Mesenchymal stem cell (in vitro differentiated cells and primary cell): Measurements from ENCODE around the gene VPS8.

ENCODE experiments used
- DNase-seq: peaks from one replicate; pipeline ENCODE4 v3.0.0-alpha.2; 2013
- H2AFZ ChIP-seq: one replicate; pipeline ENCODE4 v1.6.1; 2013; ENCODE audit warnings: low read depth, mild to moderate bottlenecking, control low read depth, inconsistent platforms, low read length, moderate library complexity
- H2AK5ac ChIP-seq: 2 replicates; pipeline ENCODE4 v1.6.1; 2013; ENCODE audit warnings: low read length, moderate library complexity, mild to moderate bottlenecking, inconsistent platforms; ENCODE audit not compliant: severe bottlenecking
- H2BK120ac ChIP-seq: one replicate; pipeline ENCODE4 v1.6.1; 2013; ENCODE audit warnings: low read depth, mild to moderate bottlenecking, inconsistent platforms, low read length, moderate library complexity
- H2BK12ac ChIP-seq, 2 experiments: one replicate each; pipeline ENCODE4 v1.6.1; 2013; ENCODE audit warnings: inconsistent platforms in 2 of 2, low read length in 2 of 2, mild to moderate bottlenecking in 2 of 2, moderate library complexity in 2 of 2, control low read depth in 1 of 2
- H2BK15ac ChIP-seq: one replicate; pipeline ENCODE4 v1.6.1; 2013; ENCODE audit warnings: mild to moderate bottlenecking, low read depth, inconsistent platforms; ENCODE audit not compliant: poor library complexity, severe bottlenecking
- H2BK5ac ChIP-seq: 2 replicates; pipeline ENCODE4 v1.6.1; 2013; ENCODE audit warnings: low read depth, mild to moderate bottlenecking, low read length, control low read depth, inconsistent platforms; ENCODE audit not compliant: poor library complexity, severe bottlenecking
- H3K14ac ChIP-seq, 2 experiments: one replicate each; pipeline ENCODE4 v1.6.1; 2013; ENCODE audit warnings: inconsistent platforms in 2 of 2, low read length in 2 of 2, control low read depth in 1 of 2, mild to moderate bottlenecking in 1 of 2, moderate library complexity in 1 of 2
- H3K18ac ChIP-seq, 2 experiments: one replicate each; pipeline ENCODE4 v1.6.1; 2013; ENCODE audit warnings: inconsistent platforms in 2 of 2, low read length in 2 of 2, control low read depth in 1 of 2, low read depth in 1 of 2, mild to moderate bottlenecking in 1 of 2
- H3K23ac ChIP-seq, 2 experiments: one replicate each; pipeline ENCODE4 v1.6.1; 2013; ENCODE audit warnings: inconsistent platforms in 2 of 2, low read length in 2 of 2, mild to moderate bottlenecking in 2 of 2, moderate library complexity in 2 of 2, control low read depth in 1 of 2
- H3K27ac ChIP-seq: 2 replicates; pipeline ENCODE4 v1.5.1; 2013; ENCODE audit warnings: mild to moderate bottlenecking, moderate library complexity, low read length, control low read depth, inconsistent platforms; ENCODE audit not compliant: poor library complexity, severe bottlenecking
- H3K27me3 ChIP-seq, 2 experiments: 2 replicates each; pipeline versions ENCODE4 v1.6.1 to v1.7.0; 2013; ENCODE audit warnings: low read length in 2 of 2, mild to moderate bottlenecking in 2 of 2, moderate library complexity in 2 of 2, control low read depth in 1 of 2, inconsistent platforms in 1 of 2; ENCODE audit not compliant: control insufficient read depth in 1 of 2, insufficient read depth in 1 of 2
- H3K36me3 ChIP-seq, 2 experiments: 2 replicates each; pipeline versions ENCODE4 v1.6.1 to v1.7.0; 2013; ENCODE audit warnings: low read length in 2 of 2, control low read depth in 1 of 2, inconsistent platforms in 1 of 2, low read depth in 1 of 2, mild to moderate bottlenecking in 1 of 2; ENCODE audit not compliant: insufficient read depth in 2 of 2, control insufficient read depth in 1 of 2
- H3K4ac ChIP-seq, 2 experiments: one replicate each; pipeline ENCODE4 v1.6.1; 2013; ENCODE audit warnings: inconsistent platforms in 2 of 2, low read length in 2 of 2, mild to moderate bottlenecking in 2 of 2, moderate library complexity in 2 of 2, control low read depth in 1 of 2, low read depth in 1 of 2
- H3K4me1 ChIP-seq: 2 replicates; pipeline ENCODE4 v1.6.1; 2013; ENCODE audit warnings: low read depth, low read length, control low read depth; ENCODE audit not compliant: control insufficient read depth, insufficient read depth
- H3K4me2 ChIP-seq: 2 replicates; pipeline ENCODE4 v1.6.1; 2013; ENCODE audit warnings: low read length, mild to moderate bottlenecking, inconsistent platforms; ENCODE audit not compliant: poor library complexity, severe bottlenecking
- H3K4me3 ChIP-seq, 2 experiments: 2 replicates each; pipeline versions ENCODE4 v1.5.1 to v1.7.0; 2013; ENCODE audit warnings: low read length in 2 of 2, mild to moderate bottlenecking in 2 of 2, control low read depth in 1 of 2, low read depth in 1 of 2; ENCODE audit not compliant: insufficient read depth in 1 of 2
- H3K79me1 ChIP-seq: replicated peaks from 2 replicates; pipeline ENCODE4 v1.6.1; 2013; ENCODE audit warnings: mild to moderate bottlenecking, control low read depth, low read length, inconsistent platforms; ENCODE audit not compliant: poor library complexity, severe bottlenecking
- H3K9ac ChIP-seq: 2 replicates; pipeline ENCODE4 v1.7.0; 2013; ENCODE audit warnings: mild to moderate bottlenecking, low read length, moderate library complexity
- H3K9me3 ChIP-seq: 2 replicates; pipeline ENCODE4 v1.7.0; 2013; ENCODE audit warnings: mild to moderate bottlenecking, low read length; ENCODE audit not compliant: control insufficient read depth
- H4K8ac ChIP-seq: one replicate; pipeline ENCODE4 v1.6.1; 2013; ENCODE audit warnings: inconsistent platforms, mild to moderate bottlenecking, low read length, moderate library complexity
- H4K91ac ChIP-seq: one replicate; pipeline ENCODE4 v1.6.1; 2013; ENCODE audit warnings: mild to moderate bottlenecking, low read length, inconsistent platforms
- WGBS: methylation state at CpG from one replicate; pipeline ENCODE4 v1.1.7; 2013; ENCODE audit warnings: mixed read lengths; 5-methylcytosine and 5-hydroxymethylcytosine counted together

VPS8 gene

DNA sequence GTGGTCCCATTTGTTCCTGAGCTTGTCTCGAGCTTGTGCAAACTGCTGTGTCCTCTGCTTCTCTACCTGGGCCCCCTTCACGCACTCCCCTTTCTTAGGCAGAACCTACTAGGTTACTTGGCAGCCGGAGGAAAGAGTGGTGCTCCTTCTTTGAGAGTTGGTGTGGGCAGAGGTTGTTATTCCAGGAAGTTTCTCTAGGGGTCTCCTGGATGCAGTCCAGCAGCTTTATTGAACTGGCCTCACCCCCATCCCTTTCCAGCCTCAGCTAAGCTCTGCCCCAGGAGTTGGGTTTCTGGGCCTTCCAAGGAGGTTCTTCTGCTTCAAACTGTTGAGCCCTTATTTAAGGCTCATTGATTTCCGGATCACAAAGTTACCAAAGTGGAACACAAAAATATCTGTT is 237.7 kb downstream of the VPS8 start:
- Histone ChIP-seq H4K8ac (no peak overlapping the region), H3K27ac (no peak overlapping the region), H3K9ac (no peak overlapping the region), H3K4ac (no peak overlapping the region), H3K23ac (no peak overlapping the region), H3K9me3 (no peaks in the 10 kb centered on the region), H3K4me3 (no peak overlapping the region), H4K91ac (no peak overlapping the region), H3K14ac (no peak overlapping the region), H2BK5ac (no peak overlapping the region), H3K18ac (no peak overlapping the region), H3K4me1 (no peaks in the 10 kb centered on the region), H3K27me3 (no peaks in the 10 kb centered on the region), H3K36me3 (peaks cover 51 to 65% of the 10 kb centered on the region in 2 experiments), H2BK12ac (no peak overlapping the region), H2AK5ac (no peak overlapping the region), H3K79me1 (no peaks in the 10 kb centered on the region), H3K4me2 (no peak overlapping the region), H2AFZ (no peak overlapping the region), H2BK120ac (no peak overlapping the region), H2BK15ac (no peak overlapping the region)
- 93% methylated on average over 4 of the region's 4 CpGs for WGBS
- DNase-seq = no peak

DNA sequence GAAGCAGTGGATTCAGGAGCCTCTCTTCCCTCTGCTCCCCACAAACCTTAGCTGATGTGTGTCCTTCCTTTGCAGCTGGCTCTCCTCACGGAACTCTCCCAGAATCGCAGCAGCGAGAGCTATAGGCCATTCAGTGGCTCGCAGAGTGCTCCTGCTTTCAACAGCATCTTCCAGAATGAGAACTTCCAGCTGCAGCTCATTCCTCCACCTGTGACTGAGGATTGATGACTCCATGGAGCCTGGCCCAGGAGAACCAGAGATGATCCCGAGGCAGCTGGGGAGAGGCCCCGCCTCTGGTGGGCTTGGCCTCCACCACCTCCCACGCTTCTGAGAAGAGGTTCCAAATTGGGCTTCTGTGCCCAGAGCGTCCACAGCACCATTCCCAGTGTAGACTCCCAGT is 239.8 kb downstream of the VPS8 start:
- peak overlapping the region; percentile 3 for H4K91ac ChIP-seq
- H3K9me3 ChIP-seq = peaks cover 5% of the 10 kb centered on the region
- H3K4me1 ChIP-seq = no peaks in the 10 kb centered on the region
- no peak overlapping the region for H2BK5ac ChIP-seq
- no peak overlapping the region for H3K9ac ChIP-seq
- no peak overlapping the region for H3K4me2 ChIP-seq
- no peak for DNase-seq
- H4K8ac ChIP-seq = no peak overlapping the region
- 97% methylated on average over 8 of the region's 8 CpGs for WGBS
- no peak overlapping the region for H2BK12ac ChIP-seq
- no peak overlapping the region for H3K23ac ChIP-seq
- H3K4ac ChIP-seq = no peak overlapping the region
- H2BK15ac ChIP-seq = no peak overlapping the region
- H3K4me3 ChIP-seq = no peak overlapping the region
- no peaks in the 10 kb centered on the region for H3K79me1 ChIP-seq
- H2BK120ac ChIP-seq = no peak overlapping the region
- H3K27ac ChIP-seq = no peak overlapping the region
- H3K14ac ChIP-seq = no peak overlapping the region
- no peaks in the 10 kb centered on the region for H3K27me3 ChIP-seq
- no peak overlapping the region for H3K18ac ChIP-seq
- H3K36me3 ChIP-seq = peaks cover 51 to 83% of the 10 kb centered on the region in 2 experiments
- H2AK5ac ChIP-seq = no peak overlapping the region
- H2AFZ ChIP-seq = no peak overlapping the region

DNA sequence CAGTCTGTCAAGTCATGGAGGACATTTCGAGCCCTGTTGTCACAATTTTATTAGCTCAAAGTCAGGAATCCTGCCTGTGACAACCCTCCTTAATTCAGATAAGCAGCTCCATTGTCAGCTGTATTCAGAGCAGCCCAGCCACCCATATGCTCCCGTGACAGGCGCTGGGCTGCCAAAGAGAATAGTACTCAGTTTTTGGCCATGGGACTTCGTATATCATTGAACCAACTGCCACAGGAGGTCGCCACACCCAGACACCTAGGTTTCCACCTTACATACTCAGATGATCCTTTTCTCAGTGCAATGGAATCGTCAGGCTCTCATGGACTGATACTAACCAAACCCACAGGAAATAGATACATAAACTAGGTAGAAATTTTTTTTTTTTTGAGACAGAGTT is 240.7 kb downstream of the VPS8 start:
- Histone ChIP-seq H3K79me1 (no peaks in the 10 kb centered on the region), H3K4me2 (no peak overlapping the region), H3K14ac (no peak overlapping the region), H3K4me1 (no peaks in the 10 kb centered on the region), H2AFZ (no peak overlapping the region), H3K4ac (no peak overlapping the region), H2AK5ac (no peak overlapping the region), H2BK12ac (no peak overlapping the region), H4K91ac (no peak overlapping the region), H2BK15ac (no peak overlapping the region), H2BK120ac (no peak overlapping the region), H3K27me3 (no peaks in the 10 kb centered on the region), H3K4me3 (no peak overlapping the region), H3K18ac (no peak overlapping the region), H3K9me3 (peaks cover 12% of the 10 kb centered on the region), H2BK5ac (no peak overlapping the region), H4K8ac (no peak overlapping the region), H3K27ac (no peak overlapping the region), H3K9ac (no peak overlapping the region), H3K36me3 (peaks cover 47 to 83% of the 10 kb centered on the region in 2 experiments), H3K23ac (no peak overlapping the region)
- no peak for DNase-seq
- 83% methylated on average over 6 of the region's 6 CpGs for WGBS

GRCh38 chr3:185056908-185057307 is 244.9 kb downstream of the VPS8 start:
- H4K91ac ChIP-seq = no peak overlapping the region
- H3K4me2 ChIP-seq = no peak overlapping the region
- H2BK12ac ChIP-seq = no peak overlapping the region
- no peak overlapping the region for H3K27ac ChIP-seq
- WGBS = 100% methylated on average over 2 of the region's 2 CpGs
- H3K9me3 ChIP-seq = peaks cover 17% of the 10 kb centered on the region
- H3K9ac ChIP-seq = no peak overlapping the region
- DNase-seq = no peak
- no peak overlapping the region for H2BK5ac ChIP-seq
- no peaks in the 10 kb centered on the region for H3K27me3 ChIP-seq
- no peak overlapping the region for H3K23ac ChIP-seq
- peaks cover 11 to 42% of the 10 kb centered on the region in 2 experiments for H3K36me3 ChIP-seq
- no peak overlapping the region for H4K8ac ChIP-seq
- H3K4me3 ChIP-seq = no peak overlapping the region
- no peak overlapping the region for H2AFZ ChIP-seq
- H3K79me1 ChIP-seq = no peaks in the 10 kb centered on the region
- no peak overlapping the region for H3K18ac ChIP-seq
- no peak overlapping the region for H3K4ac ChIP-seq
- no peak overlapping the region for H3K14ac ChIP-seq
- no peak overlapping the region for H2BK120ac ChIP-seq
- H3K4me1 ChIP-seq = no peaks in the 10 kb centered on the region
- H2BK15ac ChIP-seq = no peak overlapping the region
- no peak overlapping the region for H2AK5ac ChIP-seq
